GM19351 (cell line): ENCODE data around the gene HCFC1.

ENCODE experiments used
- ATAC-seq: cut with Tn5 transposase; IDR thresholded peaks from one replicate; pipeline ENCODE4 v1.9.1; 2021; ENCODE audit warnings: mild to moderate bottlenecking, moderate library complexity; ENCODE audit not compliant: unreplicated experiment

Gene HCFC1

GRCh38 chrX:153971450-153972367, at the start of gene HCFC1:
TSS of gene HCFC1 (minus strand) at chrX:153971818. CDS start at chrX:153970840, 978 bp downstream.
- peak; percentile 32 for ATAC-seq

- no peak for ATAC-seq
Observed at GRCh38 chrX:154021131-154021611, 49.6 kb upstream of the HCFC1 start.

GRCh38 chrX:154020536-154021115, 49.0 kb upstream of the HCFC1 start:
- ATAC-seq: peak; percentile 5

GRCh38 chrX:154019633-154020528, 48.3 kb upstream of the HCFC1 start, which contains the start of gene IRAK1:
TSS of gene IRAK1 (minus strand) at chrX:154019902. CDS start at chrX:154019812, 90 bp downstream.
- ATAC-seq: peak; percentile 59

DNA sequence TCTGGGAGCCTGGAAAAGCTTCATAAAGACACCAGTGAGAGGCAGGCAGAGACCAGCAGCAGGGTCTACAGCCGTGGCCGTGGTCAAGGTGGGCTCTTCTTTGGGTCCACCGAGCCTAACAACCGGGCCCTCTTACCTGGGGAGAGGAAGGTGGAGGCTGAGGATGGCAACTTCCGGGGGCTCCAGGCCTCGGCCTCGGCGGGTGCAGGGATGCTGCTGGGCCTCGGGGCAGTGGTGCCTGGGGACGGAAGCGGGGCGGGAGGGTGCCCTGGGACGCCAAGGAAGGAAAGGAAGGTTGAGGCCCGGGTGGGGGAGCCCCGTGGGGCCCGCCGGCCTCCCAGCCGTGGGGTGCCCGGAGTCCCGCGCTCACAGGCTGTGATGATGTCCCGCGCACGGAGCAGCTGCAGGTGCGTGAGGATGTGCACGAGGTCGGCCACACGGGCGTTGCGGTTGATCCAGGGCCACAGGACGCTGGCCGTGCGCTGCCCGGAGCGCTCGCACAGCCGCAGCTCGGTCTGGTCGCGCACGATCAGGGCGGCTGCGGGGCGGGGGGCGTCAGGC, 47.5 kb upstream of the HCFC1 start:
- no peak for ATAC-seq

DNA sequence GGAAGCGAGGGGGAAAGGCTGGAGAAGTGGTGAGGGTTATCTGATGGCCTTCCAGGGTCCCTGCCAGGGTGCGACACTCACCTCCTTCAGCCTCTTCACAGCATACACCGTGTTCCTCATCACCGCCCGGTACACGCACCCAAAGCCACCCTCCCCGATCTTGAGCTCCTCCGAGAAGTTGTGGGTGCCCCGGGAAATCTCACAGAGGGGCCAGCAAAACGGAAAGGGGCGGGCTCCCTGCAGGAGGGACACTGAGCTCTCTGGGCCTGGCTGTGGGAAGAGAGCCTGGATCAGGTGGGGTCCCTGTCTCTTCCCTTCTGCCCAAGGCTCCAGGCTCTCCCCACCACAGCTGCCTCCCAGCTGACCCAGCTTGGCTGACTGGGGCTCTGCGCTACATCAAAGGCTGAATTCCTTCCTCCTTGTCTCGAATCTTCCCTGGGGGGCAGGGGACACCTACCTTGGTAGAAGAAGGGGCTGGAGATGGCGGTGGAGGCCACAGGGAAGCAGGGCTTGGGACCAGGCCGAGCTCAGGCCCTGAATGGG, 47.0 kb upstream of the HCFC1 start:
- no peak for ATAC-seq

DNA sequence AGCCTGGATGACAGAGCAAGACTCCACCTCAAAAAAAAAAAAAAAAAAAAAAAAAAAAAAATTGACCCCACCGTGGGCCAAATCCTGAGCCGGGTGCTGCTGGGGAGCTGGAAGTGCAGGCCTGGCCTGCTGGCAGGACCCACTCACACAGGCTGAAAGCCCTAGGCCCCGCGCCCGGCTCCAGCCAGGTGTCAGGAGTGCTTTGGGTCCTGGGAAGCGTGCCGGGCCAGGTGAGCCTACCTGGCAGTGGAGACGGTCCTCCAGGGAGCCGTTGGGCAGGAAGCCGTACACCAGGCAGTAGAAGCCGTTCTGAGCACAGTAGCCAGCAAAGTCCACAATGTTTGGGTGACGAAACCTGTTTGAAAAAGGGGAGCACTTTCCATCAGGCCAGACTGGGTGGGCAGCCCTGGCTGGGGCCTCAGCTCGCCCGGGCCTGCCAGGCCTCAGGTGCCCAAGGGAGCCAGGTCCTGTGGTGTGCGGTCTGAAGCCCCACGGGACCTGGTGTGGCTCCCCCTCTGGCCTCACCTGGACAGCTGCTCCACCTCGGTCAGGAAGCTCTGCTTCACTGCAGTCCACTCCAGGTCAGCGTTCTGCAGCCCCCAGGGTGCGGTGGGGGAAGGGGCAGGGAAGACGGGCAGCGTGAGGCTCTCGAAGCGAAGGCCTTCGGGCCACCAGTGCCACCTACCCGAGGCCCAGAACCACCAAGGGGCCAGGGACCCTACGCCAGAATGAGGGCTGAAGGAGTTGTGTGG, 46.3 kb upstream of the HCFC1 start:
- ATAC-seq: no peak

GRCh38 chrX:154016366-154017076, 44.9 kb upstream of the HCFC1 start:
- ATAC-seq: no peak

GRCh38 chrX:154015581-154016264, 44.1 kb upstream of the HCFC1 start:
- ATAC-seq: no peak

DNA sequence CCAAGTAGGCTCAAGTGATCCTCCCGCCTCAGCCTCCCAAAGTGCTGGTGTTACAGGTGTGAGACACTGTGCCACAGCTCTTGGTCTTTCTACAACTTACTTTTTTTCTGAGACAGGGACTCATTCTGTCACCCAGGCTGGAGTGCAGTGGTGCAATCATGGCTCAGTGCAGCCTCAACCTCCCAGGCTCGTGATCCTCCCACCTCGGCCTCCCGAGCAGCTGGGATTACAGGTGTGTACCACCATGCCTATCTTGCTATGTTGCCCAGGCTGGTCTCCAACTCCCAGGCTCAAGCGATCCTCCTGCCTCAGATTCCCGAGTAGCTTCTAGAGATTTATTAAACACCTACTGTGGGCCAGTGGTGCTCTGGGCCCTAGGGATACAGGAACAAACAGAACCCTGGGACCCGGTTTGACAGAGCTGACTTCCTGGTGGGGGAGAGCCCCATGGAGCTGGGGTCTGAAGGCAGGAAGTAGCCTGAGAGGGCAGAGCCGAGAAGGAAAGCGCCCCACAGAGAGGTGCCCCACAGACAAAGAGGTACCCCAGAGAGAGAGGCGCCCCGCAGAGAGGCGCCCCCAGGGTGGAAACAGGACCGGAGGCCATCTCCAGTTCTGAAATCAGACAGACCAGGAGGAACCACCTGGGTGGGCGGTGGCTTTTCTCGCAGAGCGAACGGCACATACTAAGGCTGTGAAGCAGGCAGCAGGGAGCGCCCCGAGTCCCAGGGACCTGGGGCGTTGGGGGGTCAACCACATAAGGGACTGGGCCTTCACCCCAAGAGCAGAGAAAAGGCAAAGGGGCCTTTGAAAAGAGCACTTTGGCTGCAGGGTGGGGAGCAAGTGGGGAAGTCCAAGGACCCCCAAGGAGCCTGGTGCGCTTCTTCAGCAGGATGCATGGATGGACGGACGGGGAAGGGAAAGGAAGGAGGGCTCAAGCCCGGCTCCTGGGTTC, 43.1 kb upstream of the HCFC1 start:
- ATAC-seq: no peak

GRCh38 chrX:154013614-154014360, 42.2 kb upstream of the HCFC1 start:
- ATAC-seq: peak; percentile 67

DNA sequence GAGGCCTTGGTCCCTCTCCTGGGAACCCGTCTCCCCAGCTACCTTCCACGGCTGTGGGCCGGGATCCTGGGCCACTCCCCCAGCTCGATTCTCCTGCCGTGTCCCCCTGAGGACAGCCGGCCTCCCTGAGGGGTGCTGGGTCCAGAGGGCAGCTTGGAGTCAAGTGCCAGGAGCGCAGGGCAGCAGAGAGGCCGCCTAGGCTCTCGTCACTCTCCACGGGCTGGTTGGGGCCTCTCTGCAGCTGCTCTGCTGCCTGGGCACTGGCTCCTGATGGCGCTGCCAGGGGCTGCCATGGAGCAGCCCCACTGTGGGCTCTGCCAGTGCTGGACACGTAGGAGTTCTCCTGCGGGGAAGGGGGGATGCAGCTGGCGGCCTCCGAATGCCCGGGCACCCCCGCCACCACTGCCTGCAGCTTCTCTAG, 41.4 kb upstream of the HCFC1 start:
- ATAC-seq: no peak

DNA sequence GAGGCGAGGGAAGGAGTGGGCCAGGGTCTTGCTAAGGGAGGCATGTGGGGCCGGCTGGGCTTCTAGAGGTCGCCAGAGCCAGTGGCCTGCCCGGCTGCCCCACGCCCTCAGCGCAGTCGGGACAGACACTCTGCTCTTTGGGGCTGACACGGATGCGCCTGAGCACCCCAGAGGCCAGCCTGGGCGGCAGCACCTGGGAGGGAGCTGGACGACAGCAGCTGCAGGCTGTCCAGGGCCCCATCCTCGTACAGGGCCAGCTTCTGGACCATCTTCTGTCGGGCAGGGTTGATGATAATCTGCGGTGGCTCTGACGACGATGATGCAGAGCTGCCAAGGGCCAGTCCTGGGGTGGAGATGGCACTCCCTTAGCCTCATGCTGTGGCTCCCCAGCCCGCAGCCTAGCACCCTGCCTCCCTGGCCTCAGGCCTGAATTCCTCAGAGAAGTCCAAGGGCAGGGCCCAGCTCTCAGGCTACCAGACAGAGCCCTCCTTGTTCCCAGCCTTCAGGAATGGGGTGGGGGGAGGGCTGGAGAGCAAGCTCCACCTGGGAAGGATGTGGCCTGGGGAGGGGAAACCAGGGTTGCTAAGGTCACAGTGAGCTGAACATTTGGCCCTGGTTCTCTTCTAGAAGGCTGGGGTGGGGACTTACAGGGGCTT, 40.8 kb upstream of the HCFC1 start:
- no peak for ATAC-seq

DNA sequence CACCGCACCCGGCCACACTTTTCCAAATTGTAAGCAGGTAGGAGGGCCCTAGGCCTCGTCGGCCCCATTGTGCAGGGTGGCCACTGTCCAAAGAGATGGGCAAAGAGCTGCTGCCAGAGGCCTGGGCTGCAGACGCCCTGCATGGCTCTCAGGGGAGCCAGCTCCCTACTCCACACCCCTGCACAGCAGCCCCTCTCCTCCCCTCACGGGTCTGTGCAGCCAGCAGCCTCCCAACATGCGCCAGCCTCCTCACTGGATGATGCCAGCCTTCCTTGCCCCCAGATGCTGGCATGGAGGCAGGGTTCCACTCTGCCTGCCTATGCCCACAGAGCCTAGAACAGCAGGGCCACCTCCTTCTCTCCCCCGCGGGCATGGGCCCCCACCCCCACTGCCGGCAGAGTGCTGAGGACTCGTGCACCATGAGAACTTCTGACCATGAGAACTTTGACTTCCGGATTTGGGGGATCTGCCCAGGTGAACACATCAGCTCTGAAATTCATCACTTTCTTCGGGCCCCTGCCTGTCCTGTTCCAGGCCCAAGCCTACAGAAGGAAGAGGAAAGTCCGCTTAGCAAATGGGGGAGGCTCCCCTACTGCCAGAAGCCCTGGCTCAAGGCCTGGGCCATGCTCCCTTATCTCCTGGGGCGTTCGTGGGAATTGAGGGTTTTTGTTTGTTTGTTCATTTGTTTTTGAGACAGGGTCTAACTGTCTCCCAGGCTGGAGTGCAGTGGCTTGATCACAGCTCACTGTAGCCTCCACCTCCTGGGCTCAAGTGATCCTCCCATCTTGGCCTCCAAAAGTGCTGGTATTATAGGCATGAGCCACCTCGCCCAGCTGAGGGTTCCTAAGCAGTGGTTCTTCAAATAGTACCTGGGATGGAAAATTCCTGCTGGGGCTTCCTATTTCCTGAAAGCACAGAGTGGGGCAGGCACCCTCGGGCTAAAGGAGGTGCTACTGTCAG, 40.0 kb upstream of the HCFC1 start:
- no peak for ATAC-seq
